ENCODE data around the gene CHMP2A.

Gene CHMP2A

GRCh38 chr19:58552655-58553054, 2.2 kb downstream of the CHMP2A start:
- H2AFZ ChIP-seq = no peak overlapping the region
- peaks cover 23% of the 10 kb centered on the region for H3K4me1 ChIP-seq
- H3K36me3 ChIP-seq (ENCODE audit: control insufficient read depth, insufficient read depth, low read length) = no peaks in the 10 kb centered on the region
- H3K4me3 ChIP-seq (ENCODE audit: low read depth, low read length) = no peak overlapping the region
- H3K27me3 ChIP-seq (ENCODE audit: control insufficient read depth, insufficient read depth, low read length) = no peaks in the 10 kb centered on the region
- H3K9ac ChIP-seq = no peak overlapping the region
- no peaks in the 10 kb centered on the region for H3K9me3 ChIP-seq (ENCODE audit: control insufficient read depth, low read length)
- H3K79me2 ChIP-seq = peaks cover 47% of the 10 kb centered on the region
- no peak overlapping the region for H3K27ac ChIP-seq
- no peak for TF ChIP-seq CTCF (IDR thresholded peaks at IDR 0.05)
- no peak overlapping the region for H3K4me2 ChIP-seq (ENCODE audit: low read length)

- Histone ChIP-seq H3K9ac (no peak overlapping the region), H3K4me1 (peaks cover 24% of the 10 kb centered on the region), H3K79me2 (peaks cover 45% of the 10 kb centered on the region), H3K4me2 (ENCODE audit: low read length) (no peak overlapping the region), H3K36me3 (ENCODE audit: control insufficient read depth, insufficient read depth, low read length) (no peaks in the 10 kb centered on the region), H2AFZ (no peak overlapping the region), H3K9me3 (ENCODE audit: control insufficient read depth, low read length) (no peaks in the 10 kb centered on the region), H3K4me3 (ENCODE audit: low read depth, low read length) (no peak overlapping the region), H3K27me3 (ENCODE audit: control insufficient read depth, insufficient read depth, low read length) (no peaks in the 10 kb centered on the region), H3K27ac (no peak overlapping the region)
- no peak for TF ChIP-seq CTCF (IDR thresholded peaks at IDR 0.05)
These were observed 3.1 kb downstream of the CHMP2A start for GRCh38 chr19:58551577-58552471.

- Histone ChIP-seq H3K9me3 (ENCODE audit: control insufficient read depth, low read length) (no peaks in the 10 kb centered on the region), H3K79me2 (peaks cover 45% of the 10 kb centered on the region), H3K36me3 (ENCODE audit: control insufficient read depth, insufficient read depth, low read length) (no peaks in the 10 kb centered on the region), H3K9ac (no peak overlapping the region), H3K27ac (no peak overlapping the region), H3K4me1 (peaks cover 24% of the 10 kb centered on the region), H3K27me3 (ENCODE audit: control insufficient read depth, insufficient read depth, low read length) (no peaks in the 10 kb centered on the region), H3K4me2 (ENCODE audit: low read length) (no peak overlapping the region), H3K4me3 (ENCODE audit: low read depth, low read length) (no peak overlapping the region), H2AFZ (no peak overlapping the region)
- TF ChIP-seq CTCF (IDR thresholded peaks at IDR 0.05) = no peak
These were observed 3.8 kb downstream of the CHMP2A start for GRCh38 chr19:58551123-58551497.

GRCh38 chr19:58550362-58551122, 4.4 kb downstream of the CHMP2A start:
- Histone ChIP-seq H3K79me2 (peaks cover 45% of the 10 kb centered on the region), H3K27me3 (ENCODE audit: control insufficient read depth, insufficient read depth, low read length) (no peaks in the 10 kb centered on the region), H3K9me3 (ENCODE audit: control insufficient read depth, low read length) (no peaks in the 10 kb centered on the region), H3K4me2 (ENCODE audit: low read length) (no peak overlapping the region), H3K9ac (no peak overlapping the region), H3K4me1 (peaks cover 27% of the 10 kb centered on the region), H3K4me3 (ENCODE audit: low read depth, low read length) (no peak overlapping the region), H3K36me3 (ENCODE audit: control insufficient read depth, insufficient read depth, low read length) (no peaks in the 10 kb centered on the region), H3K27ac (no peak overlapping the region), H2AFZ (no peak overlapping the region)
- TF ChIP-seq CTCF (IDR thresholded peaks at IDR 0.05) = no peak
